A549 (cell line): ENCODE results near the gene BABAM2. TPM values are rescaled to one million over a fixed set of nuclear protein-coding genes. Genes with fewer than 3 reads are reported as not detected.

Source experiments
- ATAC-seq, 2 experiments: fragments of 200-7000 bp in 1 of 2; fragments of >200 bp in 1 of 2; cut with Nextera tagmentation in 1 of 2; cut with Tn5 transposase in 1 of 2; 3 replicates each; pipeline versions ENCODE4 v1.8.0 to v1.9.1; 2018 to 2020; ENCODE audit warnings: mild to moderate bottlenecking in 1 of 2, moderate library complexity in 1 of 2
- CTCF ChIA-PET: fragments of 300-600 bp; sonication (Branson Sonifier 250); formaldehyde crosslinking; extraction: SDS; loops from one replicate; lab custom pipeline; 2021; ENCODE audit warnings: antibody characterized with exemption, inconsistent platforms; lab: Yijun Ruan, JAX
- POLR2A ChIA-PET: fragments of 350-600 bp; formaldehyde crosslinking; extraction: SDS; loops from one replicate; lab custom pipeline; 2021; ENCODE audit warnings: antibody characterized with exemption, inconsistent platforms; lab: Yijun Ruan, JAX
- DNase-seq, 2 experiments: peaks; one replicate each; pipeline versions ENCODE4 v3.0.0 to v3.0.0-alpha.2; 2011 to 2016; ENCODE audit warnings: low read depth in 1 of 2, low spot score in 1 of 2
- FAIRE-seq: peaks from 2 replicates; lab custom pipeline; 2011; peaks lifted over from hg19 to GRCh38; lab: Jason Lieb, UNC
- H3K27ac ChIP-seq, 2 experiments: fragments of >200 bp; sonication (Bioruptor Twin); formaldehyde crosslinking; 3 replicates each; pipeline ENCODE4 v1.5.1; 2016 to 2017
- H3K4me1 ChIP-seq: fragments of >200 bp; sonication (Bioruptor Twin); formaldehyde crosslinking; 3 replicates; pipeline ENCODE4 v1.6.1; 2016
- H3K4me2 ChIP-seq: fragments of >200 bp; sonication (Bioruptor Twin); formaldehyde crosslinking; 3 replicates; pipeline ENCODE4 v1.6.1; 2016
- H3K4me3 ChIP-seq: fragments of >200 bp; sonication (Bioruptor Twin); formaldehyde crosslinking; 3 replicates; pipeline ENCODE4 v1.5.1; 2016
- H3K9me3 ChIP-seq: fragments of >200 bp; sonication (Bioruptor Twin); formaldehyde crosslinking; 3 replicates; pipeline ENCODE4 v1.6.1; 2016
- ATOH8 ChIP-seq: fragments of 250-450 bp; sonication (Bioruptor Pico); IDR thresholded peaks from 2 replicates; pipeline ENCODE4 v1.5.0; 2020; ENCODE audit warnings: low read depth, mild to moderate bottlenecking, moderate library complexity
- BCL3 ChIP-seq: fragments of >200 bp; sonication (Bioruptor Twin); formaldehyde crosslinking; IDR thresholded peaks from 3 replicates; pipeline ENCODE4 v1.6.1; 2016
- BHLHE40 ChIP-seq: IDR thresholded peaks from 2 replicates; pipeline ENCODE4 v1.6.1; 2012; ENCODE audit warnings: low read depth, low read length, inconsistent platforms
- CHD2 ChIP-seq: fragments of 150-350 bp; IDR thresholded peaks from 2 replicates; pipeline ENCODE4 v1.6.1; 2014; ENCODE audit warnings: low read length; ENCODE audit not compliant: partially characterized antibody
- CHD4 ChIP-seq: fragments of 200-600 bp; sonication (generic); IDR thresholded peaks from 2 replicates; pipeline ENCODE4 v1.6.1; 2016; ENCODE audit warnings: antibody characterized with exemption, mild to moderate bottlenecking, borderline replicate concordance
- EHF ChIP-seq: fragments of 250-450 bp; sonication (Bioruptor Pico); IDR thresholded peaks from 2 replicates; pipeline ENCODE4 v1.5.0; 2020; ENCODE audit warnings: mild to moderate bottlenecking
- EP300 ChIP-seq, 2 experiments: fragments of >200 bp; sonication (Bioruptor Twin); formaldehyde crosslinking; IDR thresholded peaks; 2 replicates in 1 of 2; 3 replicates in 1 of 2; pipeline ENCODE4 v1.6.1; 2016 to 2017
- FOSB ChIP-seq: fragments of 250-450 bp; sonication (Bioruptor Pico); IDR thresholded peaks from 2 replicates; pipeline ENCODE4 v1.5.0; 2020; ENCODE audit warnings: mild to moderate bottlenecking, moderate library complexity
- FOSL2 ChIP-seq, 2 experiments: fragments of 450-650 bp in 1 of 2; fragments of >200 bp in 1 of 2; sonication (Bioruptor Twin) in 1 of 2; formaldehyde crosslinking; IDR thresholded peaks; 2 replicates each; pipeline versions ENCODE4 v1.5.0 to v1.6.1; 2016 to 2020; ENCODE audit warnings: mild to moderate bottlenecking in 1 of 2, moderate library complexity in 1 of 2
- GATA3 ChIP-seq: IDR thresholded peaks from 2 replicates; pipeline ENCODE4 v1.6.1; 2012; ENCODE audit warnings: borderline replicate concordance
- HDAC2 ChIP-seq: fragments of 200-600 bp; sonication (generic); IDR thresholded peaks from 2 replicates; pipeline ENCODE4 v1.6.1; 2016
- JUN ChIP-seq, 2 experiments: fragments of >200 bp; sonication (Bioruptor Twin); formaldehyde crosslinking; IDR thresholded peaks; 2 replicates in 1 of 2; 3 replicates in 1 of 2; pipeline ENCODE4 v1.6.1; 2016 to 2017
- MAX ChIP-seq: IDR thresholded peaks from 2 replicates; pipeline ENCODE4 v1.6.1; 2012
- MYC ChIP-seq: IDR thresholded peaks from 2 replicates; pipeline ENCODE4 v1.6.1; 2012; ENCODE audit warnings: mild to moderate bottlenecking, inconsistent platforms, low read length, improper control_type of control experiment, borderline replicate concordance
- NFE2L2 ChIP-seq: fragments of 150-350 bp; conservative IDR thresholded peaks from 2 replicates; pipeline ENCODE4 v1.6.1; 2014; ENCODE audit warnings: low read length
- NR3C1 ChIP-seq: fragments of >200 bp; sonication (Bioruptor Twin); formaldehyde crosslinking; IDR thresholded peaks from 3 replicates; pipeline ENCODE4 v1.6.1; 2017
- RNF2 ChIP-seq: fragments of 200-600 bp; sonication (generic); IDR thresholded peaks from 2 replicates; pipeline ENCODE4 v1.6.1; 2016; ENCODE audit warnings: low read depth, mild to moderate bottlenecking, antibody characterized with exemption, moderate library complexity, borderline replicate concordance
- SREBF2 ChIP-seq: fragments of 450-650 bp; IDR thresholded peaks from 2 replicates; pipeline ENCODE4 v1.6.1; 2014; ENCODE audit warnings: mild to moderate bottlenecking, moderate library complexity
- TP53 ChIP-seq: fragments of 250-450 bp; sonication (Bioruptor Pico); IDR thresholded peaks from 2 replicates; pipeline ENCODE4 v1.5.0; 2021; ENCODE audit warnings: mild to moderate bottlenecking, moderate library complexity
- USF2 ChIP-seq: fragments of 450-650 bp; IDR thresholded peaks from 2 replicates; pipeline ENCODE4 v1.6.1; 2014; ENCODE audit warnings: antibody characterized with exemption
- ZC3H11A ChIP-seq: fragments of 450-650 bp; IDR thresholded peaks from 2 replicates; pipeline ENCODE4 v1.6.1; 2014; ENCODE audit warnings: antibody characterized with exemption, mild to moderate bottlenecking
- ZFP36 ChIP-seq: fragments of 450-650 bp; IDR thresholded peaks from 2 replicates; pipeline ENCODE4 v1.6.1; 2014; ENCODE audit warnings: borderline replicate concordance; ENCODE audit not compliant: partially characterized antibody
- ZSCAN20 ChIP-seq: fragments of 250-450 bp; sonication (Bioruptor Pico); IDR thresholded peaks from 2 replicates; pipeline ENCODE4 v1.8.0; 2022; ENCODE audit warnings: mild to moderate bottlenecking, moderate library complexity
- WGBS: methylation state at CpG from one replicate; pipeline ENCODE4 v1.1.6; 2017; ENCODE audit errors: missing lambda C conversion rate; 5-methylcytosine and 5-hydroxymethylcytosine counted together
- polyA plus RNA-seq, 4 experiments: library from polyadenylated mRNA; depleted of rRNA in 3 of 4; stranded (reverse); fragments of >200 nt; fragmentation: RNase III in 1 of 4; extraction: RNeasy Plus Mini Kit Qiagen cat#74134 plus additional on column Dnase treatment in 1 of 4; gene quantifications; 2 replicates in 3 of 4; 3 replicates in 1 of 4; pipeline ENCODE4 v1.2.3, GENCODE V29; 2011 to 2017

The BABAM2 gene
- polyA plus RNA-seq, 2 of the 4 experiments (the other 2 are of a cell fraction) = 53.7 to 78.4 TPM

GRCh38 chr2:28350196-28350595 is 459.7 kb downstream of the BABAM2 start:
- POLR2A ChIA-PET = no interaction called here
- Histone ChIP-seq H3K4me2 (no peak overlapping the region), H3K9me3 (no peaks in the 10 kb centered on the region), H3K27ac (peak overlapping the region in 1 of 2 experiments; percentile 59; a peak in 3 of 6 replicates), H3K4me1 (no peaks in the 10 kb centered on the region), H3K4me3 (no peak overlapping the region)
- ATAC-seq = no peak
- no peak for TF ChIP-seq GATA3
- no peak for TF ChIP-seq MYC
- TF ChIP-seq RNF2 = no peak
- no peak for TF ChIP-seq TP53
- DNase-seq = no peak
- CTCF ChIA-PET = interaction anchor here (0.6 to 1.5 kb wide), 5 partner anchors 9 to 120 kb away, joined by 3 to 12 read pairs (median 3); no protein-coding TSS in a partner anchor
- no peak for FAIRE-seq
- WGBS = 90% methylated on average over 15 of the region's 17 CpGs

- POLR2A ChIA-PET = no interaction called here
- CTCF ChIA-PET = interaction anchor here (0.6 to 1.5 kb wide), 4 partner anchors 10 to 121 kb away, joined by 3 to 12 read pairs (median 3); no protein-coding TSS in a partner anchor
- no peak for FAIRE-seq
Observed at GRCh38 chr2:28350791-28351285, 460.3 kb downstream of the BABAM2 start.

GRCh38 chr2:28351621-28352020 is 461.1 kb downstream of the BABAM2 start:
- POLR2A ChIA-PET = no interaction called here
- H3K9me3 ChIP-seq = no peaks in the 10 kb centered on the region
- CTCF ChIA-PET = interaction anchor here (1.5 kb wide), 1 partner anchor 19 kb away, joined by 3 read pairs; no protein-coding TSS in a partner anchor
- H3K4me3 ChIP-seq = no peak overlapping the region
- peaks cover 13% of the 10 kb centered on the region for H3K4me1 ChIP-seq
- ATAC-seq (no peak), FAIRE-seq (no peak), DNase-seq (no peak)
- peak overlapping the region in 1 of 2 experiments; percentile 46; a peak in 2 of 6 replicates for H3K27ac ChIP-seq
- H3K4me2 ChIP-seq = no peak overlapping the region
- WGBS = 87% methylated on average over 5 of the region's 5 CpGs
- TF ChIP-seq BCL3 = no peak

More at GRCh38 chr2:28350791-28351285, 460.3 kb downstream of the BABAM2 start:
- no peak for DNase-seq
- 92% methylated on average over 10 of the region's 11 CpGs for WGBS
- Histone ChIP-seq H3K4me1 (peaks cover 5% of the 10 kb centered on the region), H3K4me3 (no peak overlapping the region), H3K9me3 (no peaks in the 10 kb centered on the region), H3K4me2 (no peak overlapping the region), H3K27ac (peak overlapping the region in 1 of 2 experiments; percentile 59; a peak in 3 of 6 replicates)
- TF ChIP-seq CHD4 = no peak
- TF ChIP-seq JUN (IDR thresholded peaks at IDR 0.05) = no peak
- TF ChIP-seq ZC3H11A = no peak
- TF ChIP-seq MYC = no peak
- TF ChIP-seq BHLHE40 = no peak
- no peak for TF ChIP-seq EP300 (IDR thresholded peaks at IDR 0.05)
- ATAC-seq = peak in 1 of 2 experiments; percentile 8; a peak in 2 of 6 replicates

GRCh38 chr2:28352104-28352503 is 461.6 kb downstream of the BABAM2 start:
- ChIA-PET POLR2A (no interaction called here), CTCF (interaction anchor here (0.6 to 1.5 kb wide), 3 partner anchors 9 to 638 kb away, joined by 3 read pairs; no protein-coding TSS in a partner anchor)
- TF ChIP-seq TP53 = no peak
- TF ChIP-seq FOSB (CRISPR knock-in tag) = no peak
- no peak for TF ChIP-seq NR3C1
- Histone ChIP-seq H3K9me3 (no peaks in the 10 kb centered on the region), H3K4me1 (peaks cover 17% of the 10 kb centered on the region), H3K4me2 (no peak overlapping the region), H3K4me3 (no peak overlapping the region), H3K27ac (peak overlapping the region in 1 of 2 experiments; percentile 46; a peak in 3 of 6 replicates)
- WGBS = 80% methylated on average over 5 of the region's 5 CpGs
- DNase-seq (no peak), FAIRE-seq (no peak), ATAC-seq (no peak)

GRCh38 chr2:28352610-28353195 is 462.2 kb downstream of the BABAM2 start:
- FAIRE-seq = no peak
- no peak overlapping the region for H3K4me2 ChIP-seq
- POLR2A ChIA-PET = no interaction called here
- peaks cover 17% of the 10 kb centered on the region for H3K4me1 ChIP-seq
- H3K27ac ChIP-seq = peak overlapping the region in 1 of 2 experiments; percentile 46; a peak in 3 of 6 replicates
- ATAC-seq = no peak
- CTCF ChIA-PET = interaction anchor here (0.6 to 1.5 kb wide), 4 partner anchors 10 to 639 kb away, joined by 3 to 5 read pairs (median 3); no protein-coding TSS in a partner anchor
- DNase-seq = no peak
- 79% methylated on average over 16 of the region's 16 CpGs for WGBS
- H3K4me3 ChIP-seq = no peak overlapping the region
- H3K9me3 ChIP-seq = no peaks in the 10 kb centered on the region
- no peak for TF ChIP-seq ZC3H11A
- TF ChIP-seq FOSL2 (IDR thresholded peaks at IDR 0.05) = no peak
- no peak for TF ChIP-seq FOSL2 (CRISPR knock-in tag; IDR thresholded peaks at IDR 0.05)
- no peak for TF ChIP-seq SREBF2
- TF ChIP-seq MAX = no peak
- TF ChIP-seq EHF (CRISPR knock-in tag) = no peak
- no peak for TF ChIP-seq ATOH8 (CRISPR knock-in tag)
- no peak for TF ChIP-seq CHD2
- no peak for TF ChIP-seq ZSCAN20
- TF ChIP-seq USF2 = no peak
- no peak for TF ChIP-seq GATA3
- TF ChIP-seq TP53 = no peak
- TF ChIP-seq NFE2L2 = no peak
- no peak for TF ChIP-seq ZFP36
- TF ChIP-seq HDAC2 = no peak
- no peak for TF ChIP-seq JUN (IDR thresholded peaks at IDR 0.05)
- no peak for TF ChIP-seq CHD4
